ENCODE data around the gene CAND2.
A peak's percentile ranks its signal among the peaks of the same experiment; 100 is the strongest.

Gene CAND2

DNA sequence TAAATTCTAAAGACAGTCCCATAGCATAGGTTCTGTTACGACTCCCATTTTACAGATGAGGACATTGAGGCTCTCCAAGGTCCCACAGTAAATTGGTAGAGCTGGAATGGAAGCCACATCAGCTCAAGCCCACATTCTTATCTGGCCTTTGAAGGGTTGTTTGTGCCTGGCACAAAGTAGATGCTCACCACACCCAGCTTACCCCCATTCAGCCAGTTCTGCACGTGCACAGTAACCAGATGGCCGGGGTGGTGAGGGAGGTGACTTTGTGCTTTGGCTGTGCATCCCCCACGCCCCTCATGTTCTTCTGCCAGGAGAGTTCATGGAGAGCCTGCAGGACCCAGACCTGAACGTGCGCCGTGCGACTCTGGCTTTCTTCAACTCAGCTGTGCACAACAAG, 28.7 kb downstream of the CAND2 start:
- no peak overlapping the region for H3K4me3 ChIP-seq (ENCODE audit: low read depth, low read length)
- in situ Hi-C loops (cut with HindIII; ENCODE audit: low sequenced_read_pairs) = no loop called here
- no peak for DNase-seq (ENCODE audit: low read depth)
- no peak for TF ChIP-seq CTCF (IDR thresholded peaks at IDR 0.05; ENCODE audit: low read depth, low read length, missing control alignments)

DNA sequence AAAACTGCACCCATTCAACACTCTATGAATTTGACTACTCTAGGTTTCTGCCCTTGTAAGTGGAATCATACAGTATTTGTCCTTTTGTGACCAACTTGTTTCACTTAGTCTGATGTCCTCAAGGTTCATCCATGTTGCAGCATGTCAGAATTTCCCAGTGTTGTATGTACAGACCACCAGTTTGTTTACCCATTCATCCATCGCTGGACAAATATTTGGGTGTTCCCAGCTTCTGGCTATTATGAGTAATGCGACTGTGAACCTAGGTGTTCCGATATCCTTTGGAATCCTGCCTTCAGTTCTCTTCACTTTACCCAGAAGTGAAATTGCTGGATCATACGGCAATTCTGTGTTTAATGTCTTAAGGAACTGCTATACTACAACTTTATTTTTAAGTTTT, 32.3 kb downstream of the CAND2 start:
- no peak for TF ChIP-seq CTCF (IDR thresholded peaks at IDR 0.05; ENCODE audit: low read depth, low read length, missing control alignments)
- no peak overlapping the region for H3K4me3 ChIP-seq (ENCODE audit: low read depth, low read length)
- no peak for DNase-seq (ENCODE audit: low read depth)
- in situ Hi-C loops (cut with HindIII; ENCODE audit: low sequenced_read_pairs) = no loop called here

DNA sequence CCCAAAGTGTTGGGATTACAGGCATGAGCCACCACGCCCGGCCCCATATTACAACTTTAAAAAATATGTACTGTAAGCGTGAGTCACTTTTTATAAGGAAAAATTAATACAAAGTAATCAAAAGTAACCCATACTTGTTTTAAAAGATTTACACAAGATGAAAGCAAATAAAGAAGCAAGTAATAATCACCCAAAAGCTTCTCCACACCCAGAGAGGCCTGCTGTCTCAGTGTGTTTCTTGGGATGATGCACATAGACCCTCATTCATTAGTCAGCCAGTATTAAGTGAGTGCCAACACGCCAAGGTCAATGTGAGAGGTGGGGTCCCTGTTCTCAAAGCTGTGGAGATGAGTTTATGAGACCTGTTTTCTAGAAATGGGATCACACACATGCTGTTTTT, 32.9 kb downstream of the CAND2 start:
- in situ Hi-C loops (cut with HindIII; ENCODE audit: low sequenced_read_pairs) = no loop called here
- TF ChIP-seq CTCF (IDR thresholded peaks at IDR 0.05; ENCODE audit: low read depth, low read length, missing control alignments) = no peak
- H3K4me3 ChIP-seq (ENCODE audit: low read depth, low read length) = no peak overlapping the region
- DNase-seq (ENCODE audit: low read depth) = no peak

GRCh38 chr3:12829886-12830784, 33.7 kb downstream of the CAND2 start:
- DNase-seq (ENCODE audit: low read depth) = no peak
- in situ Hi-C loops (cut with HindIII; ENCODE audit: low sequenced_read_pairs) = no loop called here
- TF ChIP-seq CTCF (IDR thresholded peaks at IDR 0.05; ENCODE audit: low read depth, low read length, missing control alignments) = no peak
- no peak overlapping the region for H3K4me3 ChIP-seq (ENCODE audit: low read depth, low read length)

DNA sequence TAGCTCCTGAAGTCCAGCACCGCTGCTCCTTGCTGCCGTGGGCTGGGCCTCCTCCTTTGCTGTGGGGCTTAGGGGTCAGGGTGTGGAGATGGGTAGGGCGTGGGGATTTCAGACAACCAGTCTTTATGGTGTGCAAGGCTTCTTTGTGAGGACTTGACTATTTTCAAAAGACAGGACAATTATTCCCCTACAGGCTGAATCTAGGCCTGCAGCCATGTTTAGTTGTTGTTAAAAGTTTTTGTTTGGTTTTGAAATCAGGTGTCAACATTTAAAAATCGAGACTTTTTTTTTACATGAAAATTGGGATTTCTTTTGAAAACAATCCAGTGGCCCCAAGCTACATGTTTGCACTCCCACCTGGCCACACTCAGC, 34.3 kb downstream of the CAND2 start:
- TF ChIP-seq CTCF (IDR thresholded peaks at IDR 0.05; ENCODE audit: low read depth, low read length, missing control alignments) = peak; percentile 9
- no peak overlapping the region for H3K4me3 ChIP-seq (ENCODE audit: low read depth, low read length)
- in situ Hi-C loops (cut with HindIII; ENCODE audit: low sequenced_read_pairs) = no loop called here
- no peak for DNase-seq (ENCODE audit: low read depth)

- in situ Hi-C loops (cut with HindIII; ENCODE audit: low sequenced_read_pairs) = no loop called here
- no peak overlapping the region for H3K4me3 ChIP-seq (ENCODE audit: low read depth, low read length)
- no peak for TF ChIP-seq CTCF (IDR thresholded peaks at IDR 0.05; ENCODE audit: low read depth, low read length, missing control alignments)
- no peak for DNase-seq (ENCODE audit: low read depth)
Measured at GRCh38 chr3:12831301-12831866, 34.9 kb downstream of the CAND2 start.

Data from astrocyte of the cerebellum (primary cell).